GM12878 (cell line): Measurements from ENCODE around the gene GNAQ. TPM values are rescaled to one million over a fixed set of nuclear protein-coding genes. Genes with fewer than 3 reads are reported as not detected.

Source experiments
- CBX3 ChIP-seq: fragments of 200-600 bp; sonication (generic); IDR thresholded peaks from 2 replicates; pipeline ENCODE4 v1.6.1; 2016; ENCODE audit warnings: low read depth, borderline replicate concordance
- EP300 ChIP-seq, 2 experiments: fragments of 150-350 bp in 1 of 2; IDR thresholded peaks; 2 replicates each; pipeline ENCODE4 v1.6.1; 2011 to 2012; ENCODE audit warnings: low read depth in 2 of 2, low read length in 2 of 2, borderline replicate concordance in 1 of 2, improper control_type of control experiment in 1 of 2, inconsistent platforms in 1 of 2; ENCODE audit not compliant: control insufficient read depth in 1 of 2
- NBN ChIP-seq: fragments of 450-650 bp; IDR thresholded peaks from 2 replicates; pipeline ENCODE4 v1.6.1; 2016
- PML ChIP-seq: IDR thresholded peaks from 2 replicates; pipeline ENCODE4 v1.6.1; 2012; ENCODE audit warnings: low read length, inconsistent platforms
- POLR2A ChIP-seq: IDR thresholded peaks from 2 replicates; pipeline ENCODE4 v1.6.1; 2011; ENCODE audit warnings: low read depth, mild to moderate bottlenecking, low read length
- POU2F2 ChIP-seq: IDR thresholded peaks from 3 replicates; pipeline ENCODE4 v1.6.1; 2011; ENCODE audit warnings: low read depth, mild to moderate bottlenecking, low read length, borderline replicate concordance
- SMARCA5 ChIP-seq: fragments of 450-650 bp; IDR thresholded peaks from 2 replicates; pipeline ENCODE4 v1.6.1; 2017; ENCODE audit warnings: mild to moderate bottlenecking
- SPI1 ChIP-seq: IDR thresholded peaks from 2 replicates; pipeline ENCODE4 v1.6.1; 2011; ENCODE audit warnings: low read depth, mild to moderate bottlenecking, low read length, moderate library complexity, borderline replicate concordance; ENCODE audit not compliant: insufficient read depth
- SUZ12 ChIP-seq: fragments of 200-600 bp; sonication (generic); IDR thresholded peaks from one replicate; pipeline ENCODE4 v1.6.1; 2018; ENCODE audit warnings: antibody characterized with exemption, mild to moderate bottlenecking; ENCODE audit not compliant: unreplicated experiment
- TARDBP ChIP-seq: IDR thresholded peaks from 2 replicates; pipeline ENCODE4 v1.6.1; 2016; ENCODE audit warnings: borderline replicate concordance
- TCF12 ChIP-seq: IDR thresholded peaks from 2 replicates; pipeline ENCODE4 v1.6.1; 2011; ENCODE audit warnings: low read depth, mild to moderate bottlenecking, low read length
- TCF3 ChIP-seq: IDR thresholded peaks from 2 replicates; pipeline ENCODE4 v1.6.1; 2012; ENCODE audit warnings: low read depth, mild to moderate bottlenecking, low read length, borderline replicate concordance; ENCODE audit not compliant: insufficient read depth
- TCF7 ChIP-seq: IDR thresholded peaks from 2 replicates; pipeline ENCODE4 v1.6.1; 2014; ENCODE audit warnings: antibody characterized with exemption, borderline replicate concordance
- WRNIP1 ChIP-seq: IDR thresholded peaks from 2 replicates; pipeline ENCODE4 v1.6.1; 2011; ENCODE audit warnings: low read depth, low read length, improper control_type of control experiment, borderline replicate concordance
- polyA plus RNA-seq, 11 experiments: library from polyadenylated mRNA; depleted of rRNA in 4 of 11; unstranded in 6 of 11; stranded (reverse) in 5 of 11; fragments of >200 nt; fragmentation: Nextera tagmentation in 4 of 11; fragmentation: Illumina TruSeq in 1 of 11; extraction: Ambion mirVana in 4 of 11; extraction: Trizol in 1 of 11; gene quantifications; 1 replicate in 1 of 11; 2 replicates in 10 of 11; pipeline versions ENCODE4 v1.2.1 to v1.2.3, GENCODE V29; 2011 to 2016; ENCODE audit warnings: inconsistent platforms in 2 of 11, missing spikeins in 2 of 11, low read depth in 1 of 11
- total RNA-seq, 4 experiments: library from RNA; depleted of rRNA in 3 of 4; stranded (reverse); fragments of >200 nt in 3 of 4; fragmentation: Illumina TruSeq in 1 of 4; extraction: Trizol in 1 of 4; gene quantifications; 2 replicates each; pipeline versions ENCODE4 v1.2.1 to v1.2.3, GENCODE V29; 2013 to 2021
- TF ChIP-seq, protein P1 (sequence below): fragments of 450-650 bp; IDR thresholded peaks from 2 replicates; pipeline ENCODE4 v1.6.1; 2016; ENCODE audit warnings: mild to moderate bottlenecking
- TF ChIP-seq, protein P2 (sequence below): fragments of 450-650 bp; IDR thresholded peaks from 2 replicates; pipeline ENCODE4 v1.6.1; 2016; ENCODE audit warnings: mild to moderate bottlenecking, moderate library complexity, borderline replicate concordance
- TF ChIP-seq, protein P3 (sequence below): fragments of 450-650 bp; IDR thresholded peaks from 2 replicates; pipeline ENCODE4 v1.6.1; 2017; ENCODE audit warnings: borderline replicate concordance
- TF ChIP-seq, protein P4 (sequence below): fragments of 450-650 bp; IDR thresholded peaks from 2 replicates; pipeline ENCODE4 v1.6.1; 2017; ENCODE audit warnings: mild to moderate bottlenecking, moderate library complexity

GNAQ gene
- total and polyA plus RNA-seq, 10 of the 15 experiments (the other 5 are each of a cell fraction or from before 2014, with no cell fraction given) = 0.15 to 47.2 (median 0.49) TPM

DNA sequence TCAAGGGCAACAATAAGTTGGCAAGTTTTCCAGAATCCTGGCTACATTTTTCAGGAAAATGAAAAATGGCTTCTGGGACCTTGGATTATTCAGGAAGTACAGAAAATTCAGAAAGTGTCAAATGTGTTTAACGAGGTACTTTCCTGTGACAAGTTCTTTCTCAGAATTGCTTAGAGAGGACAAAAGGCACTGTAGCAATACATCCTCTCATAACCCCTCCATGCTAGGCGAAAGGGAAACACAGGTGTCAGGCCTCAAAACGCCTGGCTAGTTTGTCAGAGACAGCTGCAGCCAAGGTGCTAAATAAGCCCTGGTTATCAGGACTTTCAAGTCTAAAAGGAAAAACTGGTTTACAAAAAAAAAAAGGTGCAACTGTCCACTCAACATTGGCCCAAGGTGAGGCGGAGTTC, 115.2 kb downstream of the GNAQ start (continued):
- TF ChIP-seq, protein P1, sequence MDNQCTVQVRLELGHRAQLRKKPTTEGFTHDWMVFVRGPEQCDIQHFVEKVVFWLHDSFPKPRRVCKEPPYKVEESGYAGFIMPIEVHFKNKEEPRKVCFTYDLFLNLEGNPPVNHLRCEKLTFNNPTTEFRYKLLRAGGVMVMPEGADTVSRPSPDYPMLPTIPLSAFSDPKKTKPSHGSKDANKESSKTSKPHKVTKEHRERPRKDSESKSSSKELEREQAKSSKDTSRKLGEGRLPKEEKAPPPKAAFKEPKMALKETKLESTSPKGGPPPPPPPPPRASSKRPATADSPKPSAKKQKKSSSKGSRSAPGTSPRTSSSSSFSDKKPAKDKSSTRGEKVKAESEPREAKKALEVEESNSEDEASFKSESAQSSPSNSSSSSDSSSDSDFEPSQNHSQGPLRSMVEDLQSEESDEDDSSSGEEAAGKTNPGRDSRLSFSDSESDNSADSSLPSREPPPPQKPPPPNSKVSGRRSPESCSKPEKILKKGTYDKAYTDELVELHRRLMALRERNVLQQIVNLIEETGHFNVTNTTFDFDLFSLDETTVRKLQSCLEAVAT = no peak
- no peak for TF ChIP-seq SUZ12
- peak; percentile 72 to 86; a peak in 3 of 4 replicates for TF ChIP-seq EP300 (IDR thresholded peaks at IDR 0.05; ENCODE audit: borderline replicate concordance in 1 of 2, control insufficient read depth in 1 of 2, low read depth in 2 of 2, low read length in 2 of 2)
- TF ChIP-seq TCF3 = peak; percentile 75; the same call in 1 of the 2 replicates
- TF ChIP-seq POU2F2 = no peak
- TF ChIP-seq SPI1 = no peak
- TF ChIP-seq WRNIP1 = no peak
- no peak for TF ChIP-seq POLR2A
- TF ChIP-seq SMARCA5 = 0 out of 2 replicates have a peak, but pooled peaks have one; percentile 15
- no peak for TF ChIP-seq TCF7
- 0 out of 2 replicates have a peak, but pooled peaks have one; percentile 52 for TF ChIP-seq NBN
- TF ChIP-seq CBX3 = no peak
- TF ChIP-seq TCF12 = peak; percentile 94
- TF ChIP-seq TARDBP = no peak
- TF ChIP-seq, protein P2, sequence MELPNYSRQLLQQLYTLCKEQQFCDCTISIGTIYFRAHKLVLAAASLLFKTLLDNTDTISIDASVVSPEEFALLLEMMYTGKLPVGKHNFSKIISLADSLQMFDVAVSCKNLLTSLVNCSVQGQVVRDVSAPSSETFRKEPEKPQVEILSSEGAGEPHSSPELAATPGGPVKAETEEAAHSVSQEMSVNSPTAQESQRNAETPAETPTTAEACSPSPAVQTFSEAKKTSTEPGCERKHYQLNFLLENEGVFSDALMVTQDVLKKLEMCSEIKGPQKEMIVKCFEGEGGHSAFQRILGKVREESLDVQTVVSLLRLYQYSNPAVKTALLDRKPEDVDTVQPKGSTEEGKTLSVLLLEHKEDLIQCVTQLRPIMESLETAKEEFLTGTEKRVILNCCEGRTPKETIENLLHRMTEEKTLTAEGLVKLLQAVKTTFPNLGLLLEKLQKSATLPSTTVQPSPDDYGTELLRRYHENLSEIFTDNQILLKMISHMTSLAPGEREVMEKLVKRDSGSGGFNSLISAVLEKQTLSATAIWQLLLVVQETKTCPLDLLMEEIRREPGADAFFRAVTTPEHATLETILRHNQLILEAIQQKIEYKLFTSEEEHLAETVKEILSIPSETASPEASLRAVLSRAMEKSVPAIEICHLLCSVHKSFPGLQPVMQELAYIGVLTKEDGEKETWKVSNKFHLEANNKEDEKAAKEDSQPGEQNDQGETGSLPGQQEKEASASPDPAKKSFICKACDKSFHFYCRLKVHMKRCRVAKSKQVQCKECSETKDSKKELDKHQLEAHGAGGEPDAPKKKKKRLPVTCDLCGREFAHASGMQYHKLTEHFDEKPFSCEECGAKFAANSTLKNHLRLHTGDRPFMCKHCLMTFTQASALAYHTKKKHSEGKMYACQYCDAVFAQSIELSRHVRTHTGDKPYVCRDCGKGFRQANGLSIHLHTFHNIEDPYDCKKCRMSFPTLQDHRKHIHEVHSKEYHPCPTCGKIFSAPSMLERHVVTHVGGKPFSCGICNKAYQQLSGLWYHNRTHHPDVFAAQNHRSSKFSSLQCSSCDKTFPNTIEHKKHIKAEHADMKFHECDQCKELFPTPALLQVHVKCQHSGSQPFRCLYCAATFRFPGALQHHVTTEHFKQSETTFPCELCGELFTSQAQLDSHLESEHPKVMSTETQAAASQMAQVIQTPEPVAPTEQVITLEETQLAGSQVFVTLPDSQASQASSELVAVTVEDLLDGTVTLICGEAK = no peak
- TF ChIP-seq, protein P3, sequence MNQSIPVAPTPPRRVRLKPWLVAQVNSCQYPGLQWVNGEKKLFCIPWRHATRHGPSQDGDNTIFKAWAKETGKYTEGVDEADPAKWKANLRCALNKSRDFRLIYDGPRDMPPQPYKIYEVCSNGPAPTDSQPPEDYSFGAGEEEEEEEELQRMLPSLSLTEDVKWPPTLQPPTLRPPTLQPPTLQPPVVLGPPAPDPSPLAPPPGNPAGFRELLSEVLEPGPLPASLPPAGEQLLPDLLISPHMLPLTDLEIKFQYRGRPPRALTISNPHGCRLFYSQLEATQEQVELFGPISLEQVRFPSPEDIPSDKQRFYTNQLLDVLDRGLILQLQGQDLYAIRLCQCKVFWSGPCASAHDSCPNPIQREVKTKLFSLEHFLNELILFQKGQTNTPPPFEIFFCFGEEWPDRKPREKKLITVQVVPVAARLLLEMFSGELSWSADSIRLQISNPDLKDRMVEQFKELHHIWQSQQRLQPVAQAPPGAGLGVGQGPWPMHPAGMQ = no peak
- TF ChIP-seq, protein P4, sequence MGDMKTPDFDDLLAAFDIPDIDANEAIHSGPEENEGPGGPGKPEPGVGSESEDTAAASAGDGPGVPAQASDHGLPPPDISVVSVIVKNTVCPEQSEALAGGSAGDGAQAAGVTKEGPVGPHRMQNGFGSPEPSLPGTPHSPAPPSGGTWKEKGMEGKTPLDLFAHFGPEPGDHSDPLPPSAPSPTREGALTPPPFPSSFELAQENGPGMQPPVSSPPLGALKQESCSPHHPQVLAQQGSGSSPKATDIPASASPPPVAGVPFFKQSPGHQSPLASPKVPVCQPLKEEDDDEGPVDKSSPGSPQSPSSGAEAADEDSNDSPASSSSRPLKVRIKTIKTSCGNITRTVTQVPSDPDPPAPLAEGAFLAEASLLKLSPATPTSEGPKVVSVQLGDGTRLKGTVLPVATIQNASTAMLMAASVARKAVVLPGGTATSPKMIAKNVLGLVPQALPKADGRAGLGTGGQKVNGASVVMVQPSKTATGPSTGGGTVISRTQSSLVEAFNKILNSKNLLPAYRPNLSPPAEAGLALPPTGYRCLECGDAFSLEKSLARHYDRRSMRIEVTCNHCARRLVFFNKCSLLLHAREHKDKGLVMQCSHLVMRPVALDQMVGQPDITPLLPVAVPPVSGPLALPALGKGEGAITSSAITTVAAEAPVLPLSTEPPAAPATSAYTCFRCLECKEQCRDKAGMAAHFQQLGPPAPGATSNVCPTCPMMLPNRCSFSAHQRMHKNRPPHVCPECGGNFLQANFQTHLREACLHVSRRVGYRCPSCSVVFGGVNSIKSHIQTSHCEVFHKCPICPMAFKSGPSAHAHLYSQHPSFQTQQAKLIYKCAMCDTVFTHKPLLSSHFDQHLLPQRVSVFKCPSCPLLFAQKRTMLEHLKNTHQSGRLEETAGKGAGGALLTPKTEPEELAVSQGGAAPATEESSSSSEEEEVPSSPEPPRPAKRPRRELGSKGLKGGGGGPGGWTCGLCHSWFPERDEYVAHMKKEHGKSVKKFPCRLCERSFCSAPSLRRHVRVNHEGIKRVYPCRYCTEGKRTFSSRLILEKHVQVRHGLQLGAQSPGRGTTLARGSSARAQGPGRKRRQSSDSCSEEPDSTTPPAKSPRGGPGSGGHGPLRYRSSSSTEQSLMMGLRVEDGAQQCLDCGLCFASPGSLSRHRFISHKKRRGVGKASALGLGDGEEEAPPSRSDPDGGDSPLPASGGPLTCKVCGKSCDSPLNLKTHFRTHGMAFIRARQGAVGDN = peak; percentile 80
- no peak for TF ChIP-seq PML
